ENCODE data around the gene CSMD2.

Gene CSMD2

DNA sequence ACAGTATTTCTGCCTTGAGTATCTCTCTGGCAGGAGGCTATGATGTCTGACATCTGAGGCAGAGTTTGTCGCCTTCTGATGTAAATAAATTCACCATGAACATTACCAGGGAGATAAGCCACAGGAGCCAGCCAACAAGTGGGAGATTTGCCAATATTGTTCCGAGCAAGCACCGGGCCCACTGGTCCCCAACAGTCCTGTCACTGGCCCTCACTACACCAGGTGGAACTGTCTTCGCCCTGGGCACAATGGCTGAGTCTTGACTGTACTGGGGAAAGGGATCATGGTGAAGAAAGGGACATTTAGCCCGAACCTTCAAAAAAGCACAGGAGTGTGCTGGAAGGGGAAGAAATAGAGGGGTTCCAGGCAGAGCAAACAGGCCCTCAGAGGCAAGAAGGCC is 243.7 kb downstream of the CSMD2 start:
- DNase-seq (ENCODE audit: low read depth, low spot score), result no peak
- TF ChIP-seq, protein P1, sequence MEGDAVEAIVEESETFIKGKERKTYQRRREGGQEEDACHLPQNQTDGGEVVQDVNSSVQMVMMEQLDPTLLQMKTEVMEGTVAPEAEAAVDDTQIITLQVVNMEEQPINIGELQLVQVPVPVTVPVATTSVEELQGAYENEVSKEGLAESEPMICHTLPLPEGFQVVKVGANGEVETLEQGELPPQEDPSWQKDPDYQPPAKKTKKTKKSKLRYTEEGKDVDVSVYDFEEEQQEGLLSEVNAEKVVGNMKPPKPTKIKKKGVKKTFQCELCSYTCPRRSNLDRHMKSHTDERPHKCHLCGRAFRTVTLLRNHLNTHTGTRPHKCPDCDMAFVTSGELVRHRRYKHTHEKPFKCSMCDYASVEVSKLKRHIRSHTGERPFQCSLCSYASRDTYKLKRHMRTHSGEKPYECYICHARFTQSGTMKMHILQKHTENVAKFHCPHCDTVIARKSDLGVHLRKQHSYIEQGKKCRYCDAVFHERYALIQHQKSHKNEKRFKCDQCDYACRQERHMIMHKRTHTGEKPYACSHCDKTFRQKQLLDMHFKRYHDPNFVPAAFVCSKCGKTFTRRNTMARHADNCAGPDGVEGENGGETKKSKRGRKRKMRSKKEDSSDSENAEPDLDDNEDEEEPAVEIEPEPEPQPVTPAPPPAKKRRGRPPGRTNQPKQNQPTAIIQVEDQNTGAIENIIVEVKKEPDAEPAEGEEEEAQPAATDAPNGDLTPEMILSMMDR (IDR thresholded peaks at IDR 0.05; ENCODE audit: low read depth, low read length), result no peak
- in situ Hi-C loops (cut with HindIII; ENCODE audit: low sequenced_read_pairs), result no loop called here
- no peak overlapping the region for H3K4me3 ChIP-seq (ENCODE audit: low read depth, low read length)

- no peak overlapping the region for H3K4me3 ChIP-seq (ENCODE audit: low read depth, low read length)
- DNase-seq (ENCODE audit: low read depth, low spot score), result peak; percentile 19
- TF ChIP-seq, protein P1 (IDR thresholded peaks at IDR 0.05; ENCODE audit: low read depth, low read length), result no peak
- in situ Hi-C loops (cut with HindIII; ENCODE audit: low sequenced_read_pairs), result no loop called here
Observed at GRCh38 chr1:33918368-33918767, 246.7 kb downstream of the CSMD2 start.

- DNase-seq (ENCODE audit: low read depth, low spot score), result no peak
- in situ Hi-C loops (cut with HindIII; ENCODE audit: low sequenced_read_pairs), result no loop called here
- no peak overlapping the region for H3K4me3 ChIP-seq (ENCODE audit: low read depth, low read length)
Observed at GRCh38 chr1:33916786-33917185, 248.2 kb downstream of the CSMD2 start.

GRCh38 chr1:33914531-33914930 is 250.5 kb downstream of the CSMD2 start:
- TF ChIP-seq, protein P1 (IDR thresholded peaks at IDR 0.05; ENCODE audit: low read depth, low read length), result no peak
- DNase-seq (ENCODE audit: low read depth, low spot score), result no peak
- H3K4me3 ChIP-seq (ENCODE audit: low read depth, low read length), result no peak overlapping the region
- in situ Hi-C loops (cut with HindIII; ENCODE audit: low sequenced_read_pairs), result no loop called here

More at GRCh38 chr1:33916786-33917185, 248.2 kb downstream of the CSMD2 start:
- TF ChIP-seq, protein P1 (IDR thresholded peaks at IDR 0.05; ENCODE audit: low read depth, low read length), result no peak

DNA sequence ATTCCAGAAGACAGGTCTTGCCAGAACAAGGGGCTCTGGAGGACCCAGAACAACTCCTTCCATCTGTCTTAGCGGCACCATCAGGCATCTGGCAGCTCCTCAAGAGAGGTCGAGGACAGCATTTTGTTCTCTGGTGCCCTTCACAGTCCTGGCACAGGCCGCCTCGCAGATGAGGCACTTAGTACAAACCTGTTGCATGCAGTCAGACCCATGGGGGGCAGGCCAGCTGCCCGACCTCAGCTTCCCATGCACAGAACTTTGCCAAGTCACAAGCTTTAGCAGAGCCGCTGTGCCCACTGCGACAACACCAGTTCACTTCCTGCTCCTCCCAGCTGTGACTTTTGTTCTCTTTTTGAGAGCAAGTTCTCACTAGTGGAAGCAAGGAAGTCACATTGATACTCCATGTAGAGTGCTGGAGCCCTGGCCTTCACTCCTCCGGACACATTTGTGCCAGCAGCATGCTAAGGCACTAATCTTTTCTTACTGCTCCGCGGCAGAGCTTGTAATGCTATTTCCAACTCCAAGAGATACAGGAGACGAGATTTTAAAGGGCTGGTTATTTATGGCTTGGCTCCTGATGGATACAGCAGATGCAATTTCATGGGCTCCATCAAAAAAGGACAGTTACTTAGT is 256.6 kb downstream of the CSMD2 start:
- in situ Hi-C loops (cut with HindIII; ENCODE audit: low sequenced_read_pairs), result no loop called here
- H3K4me3 ChIP-seq (ENCODE audit: low read depth, low read length), result no peak overlapping the region
- TF ChIP-seq, protein P1 (IDR thresholded peaks at IDR 0.05; ENCODE audit: low read depth, low read length), result no peak
- no peak for DNase-seq (ENCODE audit: low read depth, low spot score)

GRCh38 chr1:33906156-33906555 is 258.9 kb downstream of the CSMD2 start:
- H3K4me3 ChIP-seq (ENCODE audit: low read depth, low read length), result no peak overlapping the region
- in situ Hi-C loops (cut with HindIII; ENCODE audit: low sequenced_read_pairs), result no loop called here
- DNase-seq (ENCODE audit: low read depth, low spot score), result no peak
- TF ChIP-seq, protein P1 (IDR thresholded peaks at IDR 0.05; ENCODE audit: low read depth, low read length), result no peak

Measured in astrocyte of the spinal cord (primary cell).